Karpas-422 (cell line): ENCODE results near the gene WWTR1. TPM values are rescaled to one million over a fixed set of nuclear protein-coding genes. Genes with fewer than 3 reads are reported as not detected.

Source experiments
- DNase-seq: peaks from one replicate; pipeline ENCODE4 v3.0.0-alpha.2; 2015
- H2AFZ ChIP-seq: fragments of 200-600 bp; sonication (generic); 2 replicates; pipeline ENCODE4 v1.6.1; 2014; ENCODE audit warnings: antibody characterized with exemption, low read length, mixed read lengths
- H3K27ac ChIP-seq: fragments of 200-600 bp; sonication (generic); 2 replicates; pipeline ENCODE4 v1.5.1; 2014; ENCODE audit warnings: mild to moderate bottlenecking, low read length, moderate library complexity
- H3K27me3 ChIP-seq: fragments of 200-600 bp; sonication (generic); 2 replicates; pipeline ENCODE4 v1.6.1; 2014; ENCODE audit warnings: low read length, mixed read lengths
- H3K36me3 ChIP-seq: fragments of 200-600 bp; sonication (generic); 2 replicates; pipeline ENCODE4 v1.6.1; 2014; ENCODE audit warnings: low read length, mixed read lengths; ENCODE audit not compliant: insufficient read depth
- H3K4me1 ChIP-seq: fragments of 200-600 bp; sonication (generic); 2 replicates; pipeline ENCODE4 v1.6.1; 2014; ENCODE audit warnings: mild to moderate bottlenecking, low read length, mixed read lengths
- H3K4me2 ChIP-seq: fragments of 200-600 bp; sonication (generic); 2 replicates; pipeline ENCODE4 v1.6.1; 2014; ENCODE audit warnings: low read length, low read depth, mild to moderate bottlenecking; ENCODE audit not compliant: poor library complexity, severe bottlenecking
- H3K4me3 ChIP-seq: fragments of 200-600 bp; sonication (generic); 2 replicates; pipeline ENCODE4 v1.5.1; 2014; ENCODE audit warnings: mild to moderate bottlenecking, antibody characterized with exemption, low read length, mixed read lengths
- H3K79me2 ChIP-seq: fragments of 200-600 bp; sonication (generic); 2 replicates; pipeline ENCODE4 v1.6.1; 2014; ENCODE audit warnings: mild to moderate bottlenecking, low read length, mixed read lengths
- H3K9ac ChIP-seq: fragments of 200-600 bp; sonication (generic); 2 replicates; pipeline ENCODE4 v1.6.0; 2014; ENCODE audit warnings: low read length
- H3K9me2 ChIP-seq: fragments of 200-600 bp; sonication (generic), shearing (Covaris generic); replicated peaks from 2 replicates; pipeline ENCODE4 v1.6.0; 2014; ENCODE audit warnings: mild to moderate bottlenecking, low read length, moderate library complexity; ENCODE audit not compliant: insufficient read depth
- H3K9me3 ChIP-seq: fragments of 300-700, 200-600 bp; sonication (generic); 2 replicates; pipeline ENCODE4 v1.6.1; 2014; ENCODE audit warnings: low read length, mixed read lengths
- H4K20me1 ChIP-seq: fragments of 200-600 bp; sonication (generic); 2 replicates; pipeline ENCODE4 v1.6.1; 2014; ENCODE audit warnings: mild to moderate bottlenecking, antibody characterized with exemption, low read length, low read depth; ENCODE audit not compliant: insufficient read depth
- total RNA-seq: library from RNA; depleted of rRNA; stranded (reverse); fragments of >200 nt; shearing (Covaris generic); gene quantifications from 2 replicates; pipeline ENCODE4 v1.2.3, GENCODE V29; 2014; ENCODE audit warnings: low replicate concordance

WWTR1 gene
- total RNA-seq, 1 experiment from 2014 or later: 0.11 TPM

GRCh38 chr3:149570016-149570415, 87.8 kb downstream of the WWTR1 start:
- H2AFZ ChIP-seq: no peak overlapping the region

GRCh38 chr3:149567381-149567780, 90.4 kb downstream of the WWTR1 start:
- no peak overlapping the region for H3K9ac ChIP-seq
- H2AFZ ChIP-seq: no peak overlapping the region
- no peak for DNase-seq
- no peaks in the 10 kb centered on the region for H3K36me3 ChIP-seq
- H3K79me2 ChIP-seq: no peaks in the 10 kb centered on the region
- no peak overlapping the region for H3K4me2 ChIP-seq
- H3K27ac ChIP-seq: no peak overlapping the region
- no peaks in the 10 kb centered on the region for H3K27me3 ChIP-seq
- no peak overlapping the region for H3K4me3 ChIP-seq
- H3K4me1 ChIP-seq: no peaks in the 10 kb centered on the region
- no peaks in the 10 kb centered on the region for H4K20me1 ChIP-seq
- no peaks in the 10 kb centered on the region for H3K9me2 ChIP-seq
- H3K9me3 ChIP-seq: no peaks in the 10 kb centered on the region

More at GRCh38 chr3:149570016-149570415, 87.8 kb downstream of the WWTR1 start:
- H3K27ac ChIP-seq: no peak overlapping the region
- no peaks in the 10 kb centered on the region for H4K20me1 ChIP-seq
- no peaks in the 10 kb centered on the region for H3K4me1 ChIP-seq
- H3K79me2 ChIP-seq: no peaks in the 10 kb centered on the region
- H3K4me2 ChIP-seq: no peak overlapping the region
- H3K9me2 ChIP-seq: no peaks in the 10 kb centered on the region
- no peak overlapping the region for H3K4me3 ChIP-seq
- H3K9ac ChIP-seq: no peak overlapping the region
- no peaks in the 10 kb centered on the region for H3K9me3 ChIP-seq
- no peaks in the 10 kb centered on the region for H3K27me3 ChIP-seq
- no peaks in the 10 kb centered on the region for H3K36me3 ChIP-seq
- DNase-seq: no peak

GRCh38 chr3:149566292-149566975, 91.4 kb downstream of the WWTR1 start:
- no peaks in the 10 kb centered on the region for H3K9me3 ChIP-seq
- H4K20me1 ChIP-seq: no peaks in the 10 kb centered on the region
- no peak overlapping the region for H3K4me2 ChIP-seq
- H3K9me2 ChIP-seq: no peaks in the 10 kb centered on the region
- no peak overlapping the region for H3K4me3 ChIP-seq
- H3K27ac ChIP-seq: no peak overlapping the region
- H3K9ac ChIP-seq: no peak overlapping the region
- H3K79me2 ChIP-seq: no peaks in the 10 kb centered on the region
- H2AFZ ChIP-seq: no peak overlapping the region
- no peaks in the 10 kb centered on the region for H3K4me1 ChIP-seq
- H3K27me3 ChIP-seq: no peaks in the 10 kb centered on the region
- no peaks in the 10 kb centered on the region for H3K36me3 ChIP-seq
- DNase-seq: no peak

GRCh38 chr3:149564079-149564478, 93.7 kb downstream of the WWTR1 start:
- H3K9me2 ChIP-seq: no peaks in the 10 kb centered on the region
- H3K9ac ChIP-seq: no peak overlapping the region
- no peak for DNase-seq
- no peaks in the 10 kb centered on the region for H3K36me3 ChIP-seq
- H3K4me1 ChIP-seq: no peaks in the 10 kb centered on the region
- no peak overlapping the region for H3K4me2 ChIP-seq
- H3K27me3 ChIP-seq: no peaks in the 10 kb centered on the region
- no peaks in the 10 kb centered on the region for H3K9me3 ChIP-seq
- no peaks in the 10 kb centered on the region for H4K20me1 ChIP-seq
- no peaks in the 10 kb centered on the region for H3K79me2 ChIP-seq
- no peak overlapping the region for H2AFZ ChIP-seq
- H3K4me3 ChIP-seq: no peak overlapping the region
- H3K27ac ChIP-seq: no peak overlapping the region

GRCh38 chr3:149563114-149563513, 94.7 kb downstream of the WWTR1 start:
- DNase-seq: no peak

GRCh38 chr3:149560617-149561016, 97.2 kb downstream of the WWTR1 start:
- Histone ChIP-seq H4K20me1 (no peaks in the 10 kb centered on the region), H3K36me3 (no peaks in the 10 kb centered on the region), H3K4me3 (no peak overlapping the region), H3K4me1 (no peaks in the 10 kb centered on the region), H3K27me3 (no peaks in the 10 kb centered on the region), H3K9me2 (no peaks in the 10 kb centered on the region), H3K79me2 (no peaks in the 10 kb centered on the region), H2AFZ (no peak overlapping the region), H3K9me3 (no peaks in the 10 kb centered on the region), H3K4me2 (no peak overlapping the region), H3K9ac (no peak overlapping the region), H3K27ac (no peak overlapping the region)
- DNase-seq: no peak

More at GRCh38 chr3:149563114-149563513, 94.7 kb downstream of the WWTR1 start:
- H3K9me2 ChIP-seq: no peaks in the 10 kb centered on the region
- no peaks in the 10 kb centered on the region for H3K79me2 ChIP-seq
- H3K9me3 ChIP-seq: no peaks in the 10 kb centered on the region
- no peaks in the 10 kb centered on the region for H3K27me3 ChIP-seq
- no peaks in the 10 kb centered on the region for H3K36me3 ChIP-seq
- H3K4me1 ChIP-seq: no peaks in the 10 kb centered on the region
- H3K9ac ChIP-seq: no peak overlapping the region
- no peak overlapping the region for H3K27ac ChIP-seq
- H3K4me2 ChIP-seq: no peak overlapping the region
- H4K20me1 ChIP-seq: no peaks in the 10 kb centered on the region
- no peak overlapping the region for H3K4me3 ChIP-seq
- no peak overlapping the region for H2AFZ ChIP-seq

- Histone ChIP-seq H3K9me3 (no peaks in the 10 kb centered on the region), H3K79me2 (no peaks in the 10 kb centered on the region), H3K9ac (no peak overlapping the region), H3K9me2 (no peaks in the 10 kb centered on the region), H3K4me1 (no peaks in the 10 kb centered on the region), H3K27ac (no peak overlapping the region), H4K20me1 (no peaks in the 10 kb centered on the region), H3K36me3 (no peaks in the 10 kb centered on the region), H3K4me3 (no peak overlapping the region), H3K4me2 (no peak overlapping the region), H2AFZ (no peak overlapping the region), H3K27me3 (no peaks in the 10 kb centered on the region)
- no peak for DNase-seq
Measured at GRCh38 chr3:149560001-149560400, 97.8 kb downstream of the WWTR1 start.

- no peaks in the 10 kb centered on the region for H3K27me3 ChIP-seq
- H2AFZ ChIP-seq: no peak overlapping the region
- no peak overlapping the region for H3K4me3 ChIP-seq
- H3K4me2 ChIP-seq: no peak overlapping the region
- H3K4me1 ChIP-seq: no peaks in the 10 kb centered on the region
- H3K9me3 ChIP-seq: no peaks in the 10 kb centered on the region
- no peaks in the 10 kb centered on the region for H3K9me2 ChIP-seq
- no peaks in the 10 kb centered on the region for H3K36me3 ChIP-seq
- no peaks in the 10 kb centered on the region for H3K79me2 ChIP-seq
- no peak overlapping the region for H3K27ac ChIP-seq
- DNase-seq: no peak
- H3K9ac ChIP-seq: no peak overlapping the region
- H4K20me1 ChIP-seq: no peaks in the 10 kb centered on the region
Measured at GRCh38 chr3:149559525-149559924, 98.3 kb downstream of the WWTR1 start.
